Panc1 (cell line): Measurements from ENCODE around the gene NUP54.

ENCODE experiments used
- CTCF ChIP-seq: fragments of 450-650 bp; IDR thresholded peaks from 2 replicates; pipeline ENCODE4 v1.5.1; 2017; ENCODE audit warnings: mild to moderate bottlenecking
- POLR2AphosphoS5 ChIP-seq: IDR thresholded peaks from 2 replicates; pipeline ENCODE4 v1.6.1; 2012; ENCODE audit warnings: mild to moderate bottlenecking, low read depth, low read length, moderate library complexity
- SIN3A ChIP-seq: IDR thresholded peaks from 2 replicates; pipeline ENCODE4 v1.6.1; 2012; ENCODE audit warnings: low read depth, mild to moderate bottlenecking, low read length, moderate library complexity, borderline replicate concordance; ENCODE audit not compliant: insufficient read depth

GRCh38 chr4:76187152-76187551 lies 39.0 kb upstream of the NUP54 start:
- TF ChIP-seq CTCF (no peak), POLR2AphosphoS5 (no peak), SIN3A (no peak)
